ENCODE measurements around the gene FER.
"Not testable (repeated sequence)": the region's sequence is repeated elsewhere in the genome, so short reads cannot be mapped to it uniquely, and the experiment has no call there.

Gene FER

DNA sequence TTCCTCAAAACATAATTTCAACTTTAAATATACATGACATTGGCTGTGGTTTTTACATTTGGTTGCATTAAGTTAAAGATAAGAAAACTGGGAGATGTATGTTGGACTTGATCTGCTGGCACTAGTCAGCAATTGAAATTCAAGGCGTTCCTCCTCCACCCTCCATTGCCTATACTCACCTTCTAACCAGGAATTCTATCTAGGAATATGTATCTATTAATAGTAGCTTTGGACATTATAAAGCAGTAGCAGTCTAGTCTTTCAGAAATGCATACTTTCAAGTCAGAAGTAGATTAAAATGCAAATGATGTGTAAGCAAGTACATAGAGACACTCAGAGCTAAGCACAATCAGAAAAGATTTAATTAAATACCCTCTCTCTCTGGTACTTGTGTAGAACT, 24.9 kb downstream of the FER start:
- Histone ChIP-seq H3K4me3 (ENCODE audit: insufficient read depth in 1 of 2, low read depth in 1 of 2, low read length in 2 of 2) (no peak overlapping the region), H2AK5ac (ENCODE audit: low read length, severe bottlenecking) (no peak overlapping the region), H2BK12ac (ENCODE audit: low read length in 2 of 2) (no peak overlapping the region), H2BK5ac (ENCODE audit: low read depth, low read length, poor library complexity, severe bottlenecking) (no peak overlapping the region), H3K23ac (ENCODE audit: low read length in 2 of 2) (no peak overlapping the region), H3K79me1 (replicated peaks; ENCODE audit: low read length, poor library complexity, severe bottlenecking) (peaks cover 15% of the 10 kb centered on the region), H2AFZ (ENCODE audit: low read depth, low read length) (no peak overlapping the region), H3K27ac (ENCODE audit: low read length, poor library complexity, severe bottlenecking) (no peak overlapping the region), H3K14ac (ENCODE audit: low read length in 2 of 2) (no peak overlapping the region), H3K4me1 (ENCODE audit: control insufficient read depth, insufficient read depth, low read depth, low read length) (no peaks in the 10 kb centered on the region), H3K4ac (ENCODE audit: low read depth in 1 of 2, low read length in 2 of 2) (no peak overlapping the region), H4K91ac (ENCODE audit: low read length) (no peak overlapping the region), H4K8ac (ENCODE audit: low read length) (no peak overlapping the region), H3K27me3 (ENCODE audit: control insufficient read depth in 1 of 2, insufficient read depth in 1 of 2, low read length in 2 of 2) (no peaks in the 10 kb centered on the region), H3K18ac (ENCODE audit: low read depth in 1 of 2, low read length in 2 of 2) (no peak overlapping the region), H3K36me3 (ENCODE audit: control insufficient read depth in 1 of 2, insufficient read depth in 2 of 2, low read depth in 1 of 2, low read length in 2 of 2) (peaks cover 0 to 21% of the 10 kb centered on the region in 2 experiments), H3K9ac (ENCODE audit: low read length) (no peak overlapping the region), H2BK120ac (ENCODE audit: low read depth, low read length) (no peak overlapping the region), H3K9me3 (ENCODE audit: control insufficient read depth, low read length) (peaks cover 4% of the 10 kb centered on the region), H3K4me2 (ENCODE audit: low read length, poor library complexity, severe bottlenecking) (no peak overlapping the region), H2BK15ac (ENCODE audit: low read depth, poor library complexity, severe bottlenecking) (no peak overlapping the region)
- no peak for DNase-seq
- no CpG with 5 or more reads among the region's 1 CpG for WGBS

DNA sequence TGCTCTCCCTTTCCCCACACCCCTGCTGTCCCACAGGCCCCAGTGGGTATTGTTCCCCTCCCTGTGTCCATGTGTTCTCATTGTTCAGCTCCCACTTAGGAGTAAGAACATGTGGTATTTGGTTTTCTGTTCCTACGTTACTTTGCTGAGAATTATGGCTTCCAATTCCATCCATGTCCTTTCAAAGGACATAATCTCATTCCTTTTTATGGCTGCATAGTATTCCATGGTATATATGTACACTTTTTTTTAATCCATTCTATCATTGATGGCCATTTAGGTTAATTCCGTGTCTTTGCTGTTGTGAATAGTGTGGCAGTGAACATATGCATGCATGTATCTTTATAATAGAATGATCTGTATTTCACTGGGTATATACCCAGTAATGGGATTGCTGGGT, 25.6 kb downstream of the FER start:
- Histone ChIP-seq H3K36me3 (ENCODE audit: control insufficient read depth in 1 of 2, insufficient read depth in 2 of 2, low read depth in 1 of 2, low read length in 2 of 2) (peaks cover 0 to 24% of the 10 kb centered on the region in 2 experiments), H4K91ac (ENCODE audit: low read length) (no peak overlapping the region), H3K14ac (ENCODE audit: low read length in 2 of 2) (no peak overlapping the region), H3K9ac (ENCODE audit: low read length) (no peak overlapping the region), H2AFZ (ENCODE audit: low read depth, low read length) (no peak overlapping the region), H3K4me3 (ENCODE audit: insufficient read depth in 1 of 2, low read depth in 1 of 2, low read length in 2 of 2) (no peak overlapping the region), H3K4me2 (ENCODE audit: low read length, poor library complexity, severe bottlenecking) (no peak overlapping the region), H3K27ac (ENCODE audit: low read length, poor library complexity, severe bottlenecking) (no peak overlapping the region), H3K9me3 (ENCODE audit: control insufficient read depth, low read length) (peaks cover 4% of the 10 kb centered on the region), H2BK5ac (ENCODE audit: low read depth, low read length, poor library complexity, severe bottlenecking) (no peak overlapping the region), H2AK5ac (ENCODE audit: low read length, severe bottlenecking) (no peak overlapping the region), H3K27me3 (ENCODE audit: control insufficient read depth in 1 of 2, insufficient read depth in 1 of 2, low read length in 2 of 2) (no peaks in the 10 kb centered on the region), H2BK15ac (ENCODE audit: low read depth, poor library complexity, severe bottlenecking) (no peak overlapping the region), H3K23ac (ENCODE audit: low read length in 2 of 2) (no peak overlapping the region), H3K4ac (ENCODE audit: low read depth in 1 of 2, low read length in 2 of 2) (no peak overlapping the region), H3K79me1 (replicated peaks; ENCODE audit: low read length, poor library complexity, severe bottlenecking) (peaks cover 15% of the 10 kb centered on the region), H4K8ac (ENCODE audit: low read length) (no peak overlapping the region), H2BK12ac (ENCODE audit: low read length in 2 of 2) (no peak overlapping the region), H3K18ac (ENCODE audit: low read depth in 1 of 2, low read length in 2 of 2) (no peak overlapping the region), H3K4me1 (ENCODE audit: control insufficient read depth, insufficient read depth, low read depth, low read length) (no peaks in the 10 kb centered on the region), H2BK120ac (ENCODE audit: low read depth, low read length) (no peak overlapping the region)
- 100% methylated on average over 1 of the region's 2 CpGs for WGBS
- no peak for DNase-seq

DNA sequence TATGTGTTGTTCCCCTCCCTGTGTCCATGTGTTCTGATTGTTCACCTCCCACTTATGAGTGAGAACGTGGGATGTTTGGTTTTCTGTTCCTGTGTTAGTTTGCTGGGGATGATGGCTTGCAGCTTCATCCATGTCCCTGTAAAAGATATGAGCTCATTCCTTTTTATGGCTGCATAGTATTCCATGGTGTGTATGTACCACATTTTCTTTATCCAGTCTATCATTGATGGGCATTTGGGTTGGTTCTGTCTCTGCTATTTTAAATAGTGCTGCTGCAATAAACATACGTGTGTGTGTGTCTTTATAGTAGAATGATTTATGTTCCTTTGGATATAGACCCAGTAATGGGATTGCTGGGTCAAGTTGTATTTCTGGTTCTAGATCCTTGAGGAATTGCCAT, 26.4 kb downstream of the FER start:
- H2BK12ac ChIP-seq (ENCODE audit: low read length in 2 of 2); H3K23ac ChIP-seq (ENCODE audit: low read length in 2 of 2); H2BK120ac ChIP-seq (ENCODE audit: low read depth, low read length); H4K91ac ChIP-seq (ENCODE audit: low read length); H3K27ac ChIP-seq (ENCODE audit: low read length, poor library complexity, severe bottlenecking); H3K14ac ChIP-seq (ENCODE audit: low read length in 2 of 2); H2AK5ac ChIP-seq (ENCODE audit: low read length, severe bottlenecking); H2AFZ ChIP-seq (ENCODE audit: low read depth, low read length); H3K9ac ChIP-seq (ENCODE audit: low read length); H3K4me1 ChIP-seq (ENCODE audit: control insufficient read depth, insufficient read depth, low read depth, low read length); H3K27me3 ChIP-seq (ENCODE audit: control insufficient read depth in 1 of 2, insufficient read depth in 1 of 2, low read length in 2 of 2); H2BK5ac ChIP-seq (ENCODE audit: low read depth, low read length, poor library complexity, severe bottlenecking); H3K4me2 ChIP-seq (ENCODE audit: low read length, poor library complexity, severe bottlenecking); H2BK15ac ChIP-seq (ENCODE audit: low read depth, poor library complexity, severe bottlenecking); H4K8ac ChIP-seq (ENCODE audit: low read length); DNase-seq; H3K4me3 ChIP-seq (ENCODE audit: insufficient read depth in 1 of 2, low read depth in 1 of 2, low read length in 2 of 2); H3K9me3 ChIP-seq (ENCODE audit: control insufficient read depth, low read length); H3K4ac ChIP-seq (ENCODE audit: low read depth in 1 of 2, low read length in 2 of 2): not testable (repeated sequence)
- WGBS, result 93% methylated on average over 2 of the region's 2 CpGs
- Histone ChIP-seq H3K79me1 (replicated peaks; ENCODE audit: low read length, poor library complexity, severe bottlenecking) (peaks cover 15% of the 10 kb centered on the region), H3K18ac (ENCODE audit: low read depth in 1 of 2, low read length in 2 of 2) (peak overlapping the region in 1 of 2 experiments; percentile 12), H3K36me3 (ENCODE audit: control insufficient read depth in 1 of 2, insufficient read depth in 2 of 2, low read depth in 1 of 2, low read length in 2 of 2) (peaks cover 0 to 24% of the 10 kb centered on the region in 2 experiments)

DNA sequence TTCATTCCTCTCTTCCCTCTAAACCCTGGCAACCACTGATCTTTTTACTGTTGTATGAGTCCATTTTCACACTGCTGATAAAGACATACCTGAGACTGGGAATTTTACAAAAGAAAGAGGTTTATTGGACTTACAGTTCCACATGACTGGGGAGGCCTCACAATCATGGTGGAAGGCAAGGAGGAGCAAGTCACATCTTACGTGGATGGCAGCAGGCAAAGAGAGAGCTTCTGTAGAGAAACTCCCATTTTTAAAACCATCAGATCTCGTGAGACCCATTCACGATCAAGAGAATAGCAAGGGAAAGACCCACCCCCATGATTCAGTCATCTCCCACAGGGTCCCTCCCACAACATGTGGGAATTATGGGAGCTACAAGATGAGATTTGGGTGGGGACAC, 29.9 kb downstream of the FER start:
- H3K14ac ChIP-seq (ENCODE audit: low read length in 2 of 2); H4K8ac ChIP-seq (ENCODE audit: low read length); H2BK15ac ChIP-seq (ENCODE audit: low read depth, poor library complexity, severe bottlenecking); H2AFZ ChIP-seq (ENCODE audit: low read depth, low read length); H3K4ac ChIP-seq (ENCODE audit: low read depth in 1 of 2, low read length in 2 of 2); H3K4me2 ChIP-seq (ENCODE audit: low read length, poor library complexity, severe bottlenecking); H3K9me3 ChIP-seq (ENCODE audit: control insufficient read depth, low read length); H3K23ac ChIP-seq (ENCODE audit: low read length in 2 of 2); H3K4me3 ChIP-seq (ENCODE audit: insufficient read depth in 1 of 2, low read depth in 1 of 2, low read length in 2 of 2); H2BK5ac ChIP-seq (ENCODE audit: low read depth, low read length, poor library complexity, severe bottlenecking); H2BK120ac ChIP-seq (ENCODE audit: low read depth, low read length); H4K91ac ChIP-seq (ENCODE audit: low read length); H3K9ac ChIP-seq (ENCODE audit: low read length); H3K4me1 ChIP-seq (ENCODE audit: control insufficient read depth, insufficient read depth, low read depth, low read length); H3K18ac ChIP-seq (ENCODE audit: low read depth in 1 of 2, low read length in 2 of 2); H3K27me3 ChIP-seq (ENCODE audit: control insufficient read depth in 1 of 2, insufficient read depth in 1 of 2, low read length in 2 of 2); DNase-seq; H3K27ac ChIP-seq (ENCODE audit: low read length, poor library complexity, severe bottlenecking); H2BK12ac ChIP-seq (ENCODE audit: low read length in 2 of 2); H2AK5ac ChIP-seq (ENCODE audit: low read length, severe bottlenecking): not testable (repeated sequence)
- Histone ChIP-seq H3K79me1 (replicated peaks; ENCODE audit: low read length, poor library complexity, severe bottlenecking) (peaks cover 14% of the 10 kb centered on the region), H3K36me3 (ENCODE audit: control insufficient read depth in 1 of 2, insufficient read depth in 2 of 2, low read depth in 1 of 2, low read length in 2 of 2) (peaks cover 0 to 16% of the 10 kb centered on the region in 2 experiments)
- WGBS, result no CpG with 5 or more reads among the region's 3 CpGs

All from mesenchymal stem cell (in vitro differentiated cells and primary cell).